IPS-NIHi11 (cell line): Measurements from ENCODE around the gene PRKAR1A.
"Not testable (repeated sequence)": the region's sequence is repeated elsewhere in the genome, so short reads cannot be mapped to it uniquely, and the experiment has no call there.

Experiments used
- DNase-seq: peaks from one replicate; pipeline ENCODE4 v3.0.0; 2012; ENCODE audit warnings: mixed read lengths, low spot score

Gene PRKAR1A

DNA sequence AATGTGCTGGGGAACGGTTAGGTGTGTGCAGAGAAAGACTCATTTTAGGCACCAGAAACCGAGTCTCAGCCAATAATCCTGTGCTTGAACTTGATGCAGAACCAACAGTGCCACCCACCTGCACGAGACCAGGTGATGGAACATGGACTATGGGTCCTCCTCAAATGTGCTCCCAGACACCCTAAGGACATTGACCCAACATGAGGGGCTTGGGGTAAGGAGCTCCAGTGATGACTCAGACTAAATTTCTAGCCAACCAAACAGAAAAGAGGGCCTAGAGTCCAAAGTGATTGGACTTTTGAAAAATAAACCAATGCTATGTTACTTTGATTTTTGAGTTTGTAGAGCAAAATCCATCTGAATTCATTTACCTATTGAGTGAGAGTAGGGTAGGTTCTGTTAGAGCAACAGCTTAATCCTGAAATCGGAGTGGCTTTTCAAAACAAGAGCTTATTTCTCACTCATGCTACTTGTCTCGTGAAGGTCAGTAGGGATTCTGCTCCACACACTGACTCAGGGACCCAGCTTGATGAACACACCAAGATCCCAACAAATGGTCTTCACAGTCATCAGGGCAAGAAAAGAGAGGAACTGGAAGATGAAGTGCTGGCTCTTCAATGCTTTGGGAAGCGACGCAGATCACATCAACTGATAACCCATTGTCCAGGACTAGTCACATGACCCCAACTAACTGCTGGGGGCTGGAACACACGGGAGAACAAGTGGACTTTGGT lies 67.1 kb downstream of the PRKAR1A start:
- no peak for DNase-seq

DNA sequence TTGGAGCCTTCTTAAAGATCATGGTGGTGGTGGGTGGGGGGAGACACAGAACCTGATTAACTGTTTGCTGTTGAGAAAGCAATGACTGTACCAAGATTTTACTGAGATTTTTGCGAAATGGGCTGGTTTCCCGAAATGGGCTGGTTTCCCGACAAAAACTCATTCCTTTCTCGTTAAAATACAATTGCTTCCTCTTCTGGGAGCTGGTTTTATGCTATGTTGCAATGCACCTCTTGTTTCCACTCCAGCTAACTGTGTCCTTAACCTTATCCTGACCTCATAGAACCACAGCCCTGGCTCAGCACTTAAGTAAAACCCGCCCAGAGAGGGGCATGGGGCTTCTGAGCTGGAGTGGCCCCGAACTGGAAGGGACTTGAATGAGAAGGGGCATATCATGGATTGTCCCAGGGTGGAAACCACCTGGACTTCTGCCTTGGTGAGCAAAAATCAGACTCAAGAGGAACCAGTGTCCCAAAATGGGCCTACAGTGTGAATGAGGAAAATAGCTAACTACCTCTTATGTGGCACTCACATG lies 68.1 kb downstream of the PRKAR1A start:
- DNase-seq: no peak

DNA sequence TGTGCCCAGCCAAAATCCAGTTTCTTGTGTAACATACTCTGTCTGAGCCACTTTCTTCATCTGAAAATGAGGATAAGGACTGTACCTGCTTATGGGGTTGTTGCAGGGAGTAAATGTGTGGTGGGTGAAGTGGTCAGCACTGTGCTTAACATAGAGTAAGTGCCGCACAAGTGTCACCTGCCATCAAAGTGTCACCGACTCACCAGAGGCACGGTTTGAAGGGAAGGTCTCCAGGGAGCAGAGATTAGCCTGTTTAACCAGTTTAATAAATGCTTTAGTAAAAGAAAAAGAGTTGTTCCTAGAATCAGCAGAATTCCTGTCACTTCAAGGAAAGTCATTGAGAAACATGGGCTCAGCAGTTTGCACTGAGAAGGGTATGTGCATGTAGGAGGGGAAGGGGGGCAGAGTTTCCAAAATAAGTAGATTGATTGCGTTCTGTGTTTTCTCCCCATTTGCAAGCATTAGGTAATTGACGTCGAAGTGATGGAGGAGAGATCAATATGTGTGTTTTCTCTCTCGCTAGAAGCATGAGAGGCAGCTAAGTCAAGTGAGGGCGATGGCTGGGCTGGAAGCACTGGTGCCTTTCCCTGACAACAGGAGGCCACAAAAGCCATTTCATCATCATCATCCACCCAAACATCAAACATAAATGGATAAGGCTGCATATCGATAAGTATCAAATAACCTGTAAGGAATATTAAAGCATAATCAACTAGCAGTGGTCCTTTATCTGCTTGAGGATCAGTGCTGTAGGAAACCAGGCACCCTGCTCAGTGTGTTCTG lies 69.8 kb downstream of the PRKAR1A start:
- DNase-seq: no peak

DNA sequence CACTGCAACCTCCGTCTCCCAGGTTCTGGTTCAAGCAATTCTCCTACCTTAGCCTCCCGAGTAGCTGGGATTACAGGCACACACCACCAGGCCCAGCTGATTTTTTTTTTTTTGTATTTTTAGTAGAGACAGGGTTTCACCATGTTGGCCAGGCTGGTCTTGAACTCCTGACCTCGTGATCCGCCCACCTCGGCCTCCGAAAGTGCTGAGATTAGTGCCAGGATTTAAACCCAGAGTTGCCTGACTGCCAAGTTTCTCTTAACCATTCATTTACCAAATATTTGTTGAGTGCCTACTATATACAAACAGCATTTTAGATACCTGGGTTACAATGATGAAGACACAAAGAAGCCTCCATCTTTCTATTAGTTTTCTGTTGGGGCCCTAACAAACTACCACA lies 70.6 kb downstream of the PRKAR1A start:
- DNase-seq: not testable (repeated sequence)

DNA sequence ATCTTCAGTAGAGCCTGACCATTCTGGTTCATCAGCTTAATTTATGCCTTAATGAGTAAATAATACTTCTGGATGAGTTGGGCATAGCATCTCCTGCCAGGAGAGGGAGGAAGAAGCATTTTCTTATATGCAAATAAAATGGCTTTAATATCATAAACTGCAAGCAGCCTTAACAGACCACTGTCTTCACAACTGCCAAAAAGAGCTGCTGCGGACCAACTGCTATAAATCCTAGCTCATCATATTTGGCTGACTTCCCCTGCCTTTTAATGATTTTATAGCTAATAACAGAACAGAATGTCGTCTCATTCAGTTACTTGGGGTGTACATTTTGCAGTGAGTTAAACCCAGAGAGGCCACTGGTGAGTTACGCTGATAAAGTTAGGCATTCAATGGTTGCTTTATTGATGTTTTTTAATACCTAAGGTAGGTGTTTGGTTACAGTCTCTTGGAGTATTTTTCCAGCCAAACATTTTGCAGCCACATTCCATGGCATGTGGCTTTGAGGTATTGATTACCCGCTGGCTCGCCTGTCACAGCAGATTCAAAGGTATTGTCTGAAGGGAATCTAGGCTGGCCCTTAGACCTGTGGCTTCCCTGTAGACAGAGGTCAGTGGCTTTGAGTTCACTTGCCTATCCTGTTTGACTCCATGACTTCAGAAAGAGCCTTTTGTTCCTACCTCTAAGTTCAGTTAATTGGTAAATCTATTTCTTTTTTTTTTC lies 72.5 kb downstream of the PRKAR1A start:
- DNase-seq: no peak

DNA sequence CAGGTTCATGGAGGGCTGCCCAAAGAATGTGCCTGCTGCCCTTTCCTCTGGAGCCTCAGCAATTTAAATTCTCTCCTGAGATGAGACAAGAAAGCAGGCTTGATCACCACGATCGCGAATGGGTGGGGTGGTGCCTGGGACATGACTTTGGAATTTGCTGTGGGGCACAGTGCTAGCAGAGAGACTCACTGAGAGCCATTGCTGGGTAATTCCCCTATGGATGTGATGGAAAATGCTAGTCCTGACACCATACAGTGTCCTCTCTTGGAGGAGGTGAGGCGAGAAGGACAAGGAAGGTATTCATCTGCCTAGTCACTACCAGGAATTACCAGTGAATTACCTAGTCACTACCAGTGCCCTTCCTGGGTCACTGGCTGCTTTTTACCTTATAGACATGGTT lies 73.4 kb downstream of the PRKAR1A start:
- no peak for DNase-seq

DNA sequence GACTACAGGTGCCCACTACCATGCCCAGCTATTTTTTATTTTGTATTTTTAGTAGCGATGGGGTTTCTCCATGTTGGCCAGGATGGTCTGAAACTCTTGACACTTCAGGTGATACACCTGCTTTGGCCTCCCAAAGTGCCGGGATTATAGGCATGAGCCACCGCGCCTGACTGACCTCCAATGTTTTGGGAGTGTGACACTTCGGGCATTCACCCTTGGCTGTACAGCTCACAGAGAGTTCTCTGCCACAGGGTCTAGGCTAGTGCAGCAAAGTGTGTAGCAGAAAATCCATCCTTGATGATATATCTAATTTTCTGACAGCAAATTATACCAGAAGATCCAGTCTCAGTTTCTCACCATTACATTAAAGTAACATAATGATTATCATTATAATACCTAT lies 74.8 kb downstream of the PRKAR1A start:
- DNase-seq: no peak

DNA sequence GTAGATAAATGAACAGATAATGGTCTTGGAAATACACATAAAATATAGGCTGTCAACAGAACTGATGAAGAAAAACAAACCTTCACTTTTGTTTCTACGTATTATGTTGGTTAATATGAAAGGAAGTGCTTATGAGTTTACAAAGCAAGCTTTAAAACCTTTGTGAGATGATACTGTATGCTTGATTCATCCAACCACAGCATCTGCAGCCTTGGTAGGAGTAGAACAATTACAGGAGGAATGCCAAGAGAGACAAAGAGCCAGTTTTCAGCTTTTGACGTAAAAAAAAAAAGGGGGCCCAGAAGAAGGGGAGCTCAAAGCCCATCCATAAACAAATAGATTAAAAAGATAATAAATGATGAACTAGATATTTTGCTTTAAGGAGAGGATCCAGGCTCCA lies 75.6 kb downstream of the PRKAR1A start:
- no peak for DNase-seq

DNA sequence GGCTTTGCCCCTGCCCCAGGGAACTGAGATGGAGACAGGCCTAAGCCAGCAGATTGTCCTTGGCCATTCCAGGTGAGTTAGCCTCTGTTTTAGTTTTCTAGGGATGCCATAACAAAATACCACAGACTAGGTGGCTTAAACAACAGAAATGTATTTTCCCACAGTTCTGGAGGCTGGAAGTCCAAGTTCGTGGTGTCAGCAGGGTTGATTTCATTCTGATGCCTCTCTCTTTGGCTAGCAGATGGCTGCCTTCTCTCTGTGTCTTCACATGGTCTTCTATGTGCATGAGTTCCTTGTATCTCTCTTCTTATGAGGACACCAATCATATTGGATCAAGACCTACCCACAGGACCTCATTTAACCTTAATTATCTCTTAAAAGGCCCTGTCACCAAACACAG lies 76.1 kb downstream of the PRKAR1A start:
- DNase-seq: no peak

DNA sequence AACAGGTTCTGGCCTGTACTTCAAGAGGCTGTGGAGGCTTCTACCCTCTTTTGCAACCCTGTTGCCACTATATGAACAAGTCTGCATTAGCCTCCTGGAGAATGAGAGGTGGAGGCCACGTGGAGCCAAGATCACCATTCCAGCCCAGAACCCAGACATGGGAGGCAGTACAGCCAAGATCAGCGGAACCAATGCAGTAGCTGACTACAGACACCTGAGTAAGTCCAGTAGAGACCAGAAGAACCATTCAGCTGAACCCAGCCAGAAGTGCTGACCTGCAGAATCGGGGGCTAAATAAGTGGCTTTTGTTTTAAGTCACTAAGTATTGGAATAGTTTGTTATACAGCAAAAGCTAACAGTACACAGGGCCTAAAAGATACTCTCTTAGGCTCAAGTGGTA lies 76.9 kb downstream of the PRKAR1A start:
- no peak for DNase-seq

DNA sequence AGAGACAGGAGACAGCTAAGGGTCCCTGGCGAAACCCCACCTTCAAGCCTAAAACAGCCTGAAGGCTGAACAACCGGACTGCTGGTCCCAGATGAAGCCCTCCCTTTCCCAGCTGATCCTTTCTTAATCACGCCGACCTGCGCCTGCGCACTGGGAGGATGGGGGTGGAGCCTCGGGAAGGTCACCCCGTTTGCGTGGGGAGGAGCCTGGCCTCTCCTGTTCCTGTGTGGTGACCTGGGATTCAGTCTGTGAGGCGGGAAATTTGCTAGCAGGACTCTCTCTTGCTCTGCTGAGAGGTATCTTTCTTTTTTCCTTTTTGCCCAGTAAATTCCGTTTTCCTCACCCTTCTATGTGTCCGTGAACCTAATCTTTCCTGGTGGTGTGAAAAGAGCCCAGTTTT lies 79.4 kb downstream of the PRKAR1A start:
- DNase-seq: no peak

DNA sequence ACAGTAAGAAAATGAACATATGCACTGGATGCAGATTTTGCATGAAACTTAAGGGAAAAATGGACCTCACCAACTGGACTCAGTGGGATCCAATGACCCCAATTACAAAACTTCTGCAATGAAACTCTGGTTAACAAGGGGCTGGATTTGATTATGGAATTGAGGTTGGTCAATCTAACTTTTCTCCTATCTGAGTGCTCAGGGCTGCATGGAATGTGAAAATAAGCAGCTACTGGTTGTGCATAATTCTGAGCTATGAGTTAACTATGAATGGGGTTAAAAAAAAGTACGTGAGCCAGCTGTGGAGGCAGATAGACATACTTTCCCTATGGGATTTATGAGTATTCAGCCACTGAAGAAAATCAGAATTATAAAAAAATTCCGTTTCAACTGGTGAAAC lies 79.8 kb downstream of the PRKAR1A start:
- DNase-seq: no peak

DNA sequence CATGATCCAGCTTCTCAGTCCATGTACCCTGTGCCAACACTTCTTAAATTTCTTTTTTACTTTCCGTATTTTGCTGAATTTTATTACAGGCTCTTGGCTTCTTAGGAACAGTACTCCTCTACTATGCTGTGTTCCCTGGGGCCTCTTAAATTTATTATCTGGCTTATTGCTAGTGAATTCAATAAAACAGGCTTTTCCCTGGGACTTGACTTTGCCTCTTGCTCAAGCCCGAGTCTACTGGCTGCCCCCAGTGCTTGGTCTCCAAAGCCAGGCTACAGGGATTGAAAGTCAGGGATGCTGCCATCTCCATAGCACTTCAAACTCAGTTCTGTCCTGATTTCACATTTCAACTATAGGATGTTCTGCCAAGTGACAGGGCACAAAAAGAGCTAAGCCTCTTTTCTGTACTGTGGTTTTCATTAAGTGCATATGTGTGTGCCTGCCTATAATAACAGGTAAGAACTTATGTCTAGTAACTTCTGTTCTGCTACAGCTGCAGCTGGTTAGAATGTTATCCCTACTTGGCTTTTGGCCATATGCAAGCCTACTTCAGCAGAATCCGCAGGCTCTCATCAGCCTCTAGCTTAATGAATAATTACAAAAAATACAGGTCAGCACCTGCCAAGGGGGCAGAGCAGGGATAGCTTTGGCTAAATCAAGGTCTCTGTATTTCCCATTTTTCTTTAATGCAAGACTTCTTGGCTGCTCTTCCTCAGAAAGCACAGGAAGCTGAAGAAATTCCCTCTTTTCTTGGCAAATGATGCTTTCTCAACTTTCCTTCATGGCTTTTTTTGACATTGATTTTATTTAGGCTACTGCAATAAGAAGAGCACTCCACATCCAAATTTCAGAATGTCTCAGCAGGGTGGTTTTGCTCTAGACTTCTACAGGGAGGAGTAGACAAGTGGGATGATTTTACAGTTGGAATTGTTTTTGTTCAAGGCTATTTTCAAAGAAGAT lies 80.7 kb downstream of the PRKAR1A start:
- DNase-seq: no peak

DNA sequence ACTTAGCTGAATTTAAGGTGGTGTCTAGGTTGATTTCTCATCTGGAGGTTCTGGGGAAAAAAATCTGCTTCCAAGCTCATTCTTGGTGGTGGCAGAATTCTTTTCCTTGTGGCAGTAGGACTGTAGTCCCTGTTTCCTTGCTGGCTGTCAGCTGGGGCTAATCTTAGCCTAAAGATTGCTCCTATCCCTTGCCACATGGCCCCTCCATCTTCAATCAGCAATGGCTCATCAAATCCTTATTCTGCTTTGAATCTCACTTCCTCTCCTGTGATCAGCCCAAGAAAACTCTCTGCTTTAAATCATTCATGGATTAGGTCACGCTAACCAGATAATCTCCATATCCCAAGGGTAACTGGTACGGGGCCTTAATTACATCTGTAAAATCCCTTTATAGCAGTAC lies 82.3 kb downstream of the PRKAR1A start:
- no peak for DNase-seq

DNA sequence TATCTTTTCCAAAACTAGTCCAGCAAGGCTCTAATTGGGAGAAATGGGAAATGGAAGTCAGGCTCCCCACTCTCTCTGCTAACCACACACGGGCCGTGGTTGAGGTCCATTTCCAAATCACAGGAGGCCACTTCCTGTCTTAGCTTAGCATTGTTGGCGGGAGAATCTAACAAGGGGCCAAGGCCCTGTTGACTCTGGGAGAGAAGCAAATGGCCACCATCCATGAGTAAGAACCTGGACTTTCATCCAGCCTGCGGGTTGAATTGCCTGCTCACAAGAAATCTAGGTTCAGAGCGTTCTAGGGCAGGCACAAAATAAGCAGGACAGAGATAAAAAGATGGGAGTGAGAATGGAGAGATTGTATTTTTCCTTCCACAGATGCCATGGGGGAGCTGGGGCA lies 83.3 kb downstream of the PRKAR1A start:
- DNase-seq: no peak

DNA sequence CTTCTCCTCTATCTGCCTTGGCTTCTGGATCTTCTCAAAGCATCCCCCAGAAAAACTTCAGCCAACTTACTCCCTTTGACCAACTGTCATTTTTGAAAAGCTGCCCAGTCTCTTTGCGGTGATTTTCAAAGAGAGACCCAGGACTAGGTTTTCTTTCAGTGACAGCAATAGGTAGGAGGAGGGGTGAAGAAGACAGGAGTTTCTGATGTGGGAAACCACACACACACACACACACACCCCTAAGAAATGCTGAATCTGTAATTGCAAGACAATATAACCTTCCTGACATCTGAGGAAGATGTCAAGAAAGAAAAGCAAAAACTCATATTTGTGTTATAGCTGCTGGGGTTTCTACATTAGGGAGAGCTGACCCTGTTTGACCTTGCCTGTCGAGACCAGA lies 83.8 kb downstream of the PRKAR1A start:
- no peak for DNase-seq

DNA sequence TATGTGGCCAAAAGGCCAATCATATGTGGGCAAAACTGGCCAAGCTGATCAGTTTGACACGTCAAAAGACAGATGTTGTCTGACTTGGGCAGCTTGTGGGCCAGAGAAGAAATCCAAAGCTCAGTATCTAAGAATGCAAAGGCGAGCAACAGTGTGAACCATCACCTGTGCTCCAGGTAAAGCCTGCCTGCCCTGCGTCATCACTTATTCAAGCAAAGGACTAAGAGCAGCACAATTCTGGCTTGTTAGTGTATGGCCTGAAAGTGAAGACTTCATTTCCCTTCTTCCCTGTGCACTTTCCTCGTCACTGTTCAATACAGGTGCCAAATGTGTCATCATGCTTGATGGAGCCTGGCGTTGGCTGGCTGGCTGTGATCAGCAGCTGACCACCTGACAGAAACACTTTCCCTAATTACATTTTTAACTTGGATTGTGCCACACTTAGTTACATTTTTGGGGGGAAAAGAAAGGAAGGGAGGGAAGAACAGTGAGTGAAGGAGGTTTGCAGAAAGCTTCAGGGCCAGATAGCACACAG lies 84.2 kb downstream of the PRKAR1A start:
- DNase-seq: no peak

DNA sequence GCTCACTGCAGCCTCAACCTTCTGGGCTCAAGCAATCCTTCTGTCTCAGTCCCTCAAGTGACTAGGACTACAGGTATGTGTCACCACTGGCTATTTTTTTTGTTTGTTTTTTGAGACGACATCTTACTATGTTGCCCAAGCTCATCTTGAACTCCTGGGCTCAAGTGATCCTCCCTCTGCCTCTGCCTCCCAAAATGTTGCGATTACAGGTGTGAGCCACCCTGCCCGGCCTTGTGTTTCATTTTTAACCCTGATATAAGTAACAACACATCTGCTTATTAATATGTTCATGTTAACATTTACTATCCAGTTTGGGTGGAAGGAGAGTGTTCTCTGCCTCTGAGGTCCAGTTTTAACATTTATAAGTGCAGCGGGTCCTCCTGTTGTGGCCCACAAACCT lies 85.8 kb downstream of the PRKAR1A start:
- no peak for DNase-seq

DNA sequence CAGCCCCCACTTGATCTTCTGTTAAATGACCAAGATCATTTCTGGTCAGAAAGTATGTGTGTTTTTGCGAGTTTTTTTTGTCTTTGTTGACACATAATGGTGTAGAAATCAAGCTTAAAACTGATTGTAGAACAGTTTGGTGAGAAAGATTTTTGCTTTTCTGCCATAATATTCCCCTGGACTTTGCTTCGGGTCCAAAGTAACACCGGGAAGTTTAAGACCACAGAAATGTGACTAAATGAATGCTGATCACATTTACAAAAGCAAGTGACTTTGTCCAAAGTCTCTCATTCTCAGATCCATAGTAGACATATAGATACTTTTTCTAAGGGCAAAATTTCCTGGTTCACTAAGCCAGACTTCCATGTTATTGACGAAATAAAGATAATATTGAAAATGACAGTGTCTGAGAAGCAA lies 86.3 kb downstream of the PRKAR1A start:
- no peak for DNase-seq

DNA sequence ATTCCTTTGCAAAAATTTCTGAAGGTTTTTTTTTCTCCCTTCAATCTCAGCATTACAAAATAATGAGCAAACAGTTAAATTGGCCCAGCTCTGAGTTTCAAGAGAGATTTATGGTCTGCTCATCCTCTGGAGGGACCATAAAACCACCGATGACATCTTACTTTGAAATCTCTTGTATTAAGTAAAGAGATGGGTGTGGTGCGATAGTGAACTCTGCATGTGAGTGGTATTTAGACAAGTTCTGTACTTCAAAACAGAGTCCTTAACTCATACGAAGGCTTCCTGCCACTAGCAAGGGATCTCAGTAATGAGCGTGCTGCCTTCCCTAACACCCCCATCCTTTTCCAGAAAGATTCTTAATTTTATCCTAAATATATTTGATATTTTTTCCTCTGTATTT lies 86.9 kb downstream of the PRKAR1A start:
- DNase-seq: no peak

DNA sequence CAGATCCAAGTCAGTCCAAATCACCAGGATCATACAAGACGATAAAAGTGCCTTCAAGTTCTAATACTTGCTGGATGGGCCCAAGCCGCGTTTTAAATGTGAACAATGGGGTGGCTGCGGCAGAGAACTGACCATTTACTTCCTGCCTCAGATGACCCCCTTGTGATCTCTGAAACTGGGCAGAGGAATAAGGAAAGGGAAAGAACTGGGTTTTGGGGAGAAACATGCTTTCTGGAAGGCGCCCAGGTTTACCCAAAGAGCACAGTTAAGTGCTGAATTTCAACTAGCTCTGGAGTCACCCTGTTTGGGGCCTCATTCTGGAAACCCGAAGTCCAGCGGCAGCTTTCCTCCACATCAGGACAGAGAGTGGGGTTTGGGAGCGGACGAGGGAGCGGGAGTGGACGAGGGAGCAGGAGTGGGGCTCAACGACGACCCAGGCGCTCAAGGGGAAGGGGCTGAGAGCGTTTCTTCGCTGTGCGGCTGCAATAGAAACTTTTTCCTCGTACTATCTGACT lies 87.4 kb downstream of the PRKAR1A start:
- DNase-seq: no peak
